Right renal cortex interstitium (tissue), 3 donors: Measurements from ENCODE around the gene RALY. TPM values are rescaled to one million over a fixed set of nuclear protein-coding genes. Genes with fewer than 3 reads are reported as not detected.
"Not testable (repeated sequence)": the region's sequence is repeated elsewhere in the genome, so short reads cannot be mapped to it uniquely, and the experiment has no call there.

Source experiments
- DNase-seq, 3 donors: peaks; one replicate each; pipeline ENCODE4 v3.0.0-alpha.2; 2013; ENCODE audit warnings: low read depth in 3 of 3, low spot score in 2 of 3
- polyA plus RNA-seq, 3 donors: library from polyadenylated mRNA; unstranded; fragments of 120-200 nt; gene quantifications; one replicate each; pipeline ENCODE4 v1.2.1, GENCODE V29; 2013; ENCODE audit not compliant: insufficient read length in 3 of 3

RALY gene
- polyA plus RNA-seq, 3 donors: 143 to 151 (median 144) TPM

GRCh38 chr20:34131491-34131890, 137.8 kb downstream of the RALY start:
- no peak for DNase-seq

DNA sequence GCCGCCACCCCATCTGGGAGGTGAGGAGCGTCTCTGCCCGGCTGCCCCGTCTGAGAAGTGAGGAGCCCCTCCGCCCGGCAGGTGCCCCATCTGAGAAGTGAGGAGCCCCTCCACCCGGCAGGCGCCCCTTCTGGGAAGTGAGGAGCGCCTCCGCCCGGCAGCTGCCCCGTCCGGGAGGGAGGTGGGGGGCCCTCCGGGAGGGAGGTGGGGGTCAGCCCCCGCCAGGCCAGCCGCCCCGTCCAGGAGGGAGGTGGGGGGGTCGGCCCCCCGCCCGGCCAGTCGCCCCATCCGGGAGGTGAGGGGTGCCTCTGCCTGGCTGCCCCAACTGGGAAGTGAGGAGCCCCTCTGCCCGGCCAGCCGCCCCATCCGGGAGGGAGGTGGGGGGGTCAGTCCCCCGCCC, 138.8 kb downstream of the RALY start:
- DNase-seq: not testable (repeated sequence)

GRCh38 chr20:34132943-34133342, 139.2 kb downstream of the RALY start:
- DNase-seq: not testable (repeated sequence)

DNA sequence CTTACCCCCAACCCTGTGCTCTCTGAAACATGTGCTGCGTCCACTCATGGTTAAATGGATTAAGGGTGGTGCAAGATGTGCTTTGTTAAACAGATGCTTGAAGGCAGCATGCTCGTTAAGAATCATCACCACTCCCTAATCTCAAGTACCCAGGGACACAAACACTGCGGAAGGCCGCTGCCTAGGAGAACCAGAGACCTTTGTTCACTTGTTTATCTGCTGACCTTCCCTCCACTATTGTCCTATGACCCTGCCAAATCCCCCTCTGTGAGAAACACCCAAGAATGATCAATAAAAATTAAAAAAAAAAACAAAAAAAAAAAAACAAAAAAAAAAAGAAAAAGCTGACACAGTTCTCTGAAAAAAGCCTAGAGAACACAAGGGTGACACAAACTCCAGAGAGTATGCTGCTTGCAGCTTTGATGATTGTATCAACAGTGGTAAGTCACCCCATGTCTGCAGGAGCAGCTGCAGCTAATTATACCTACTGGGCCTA, 139.7 kb downstream of the RALY start:
- DNase-seq: not testable (repeated sequence)

Other genes with a start within 250 kb of the RALY start
- gene CHMP4B, start 182.6 kb upstream of the RALY start, polyA plus RNA-seq: 100 to 1,000 TPM; 111 to 117 (median 114) TPM
- 10 to 100 TPM; 52.3 to 54.4 (median 52.5) TPM for gene EIF2S2, start 118.3 kb downstream of the RALY start, polyA plus RNA-seq
- under 1 TPM; 0.23 to 0.28 (median 0.28) TPM for gene ASIP, start 247.5 kb downstream of the RALY start, polyA plus RNA-seq